ENCODE measurements around the gene REPS1.
A peak's percentile ranks its signal among the peaks of the same experiment; 100 is the strongest.
"Not testable (repeated sequence)": the region's sequence is repeated elsewhere in the genome, so short reads cannot be mapped to it uniquely, and the experiment has no call there.

Gene REPS1

GRCh38 chr6:139027620-139028182 lies 39.6 kb upstream of the REPS1 start:
- peak; percentile 80 for DNase-seq (ENCODE audit: low read depth)
- H3K4me3 ChIP-seq (ENCODE audit: low read depth, low read length), result peak overlapping the region; percentile 87
- no peak for TF ChIP-seq CTCF (IDR thresholded peaks at IDR 0.05; ENCODE audit: insufficient read depth, low read depth, low read length, missing control alignments)

DNA sequence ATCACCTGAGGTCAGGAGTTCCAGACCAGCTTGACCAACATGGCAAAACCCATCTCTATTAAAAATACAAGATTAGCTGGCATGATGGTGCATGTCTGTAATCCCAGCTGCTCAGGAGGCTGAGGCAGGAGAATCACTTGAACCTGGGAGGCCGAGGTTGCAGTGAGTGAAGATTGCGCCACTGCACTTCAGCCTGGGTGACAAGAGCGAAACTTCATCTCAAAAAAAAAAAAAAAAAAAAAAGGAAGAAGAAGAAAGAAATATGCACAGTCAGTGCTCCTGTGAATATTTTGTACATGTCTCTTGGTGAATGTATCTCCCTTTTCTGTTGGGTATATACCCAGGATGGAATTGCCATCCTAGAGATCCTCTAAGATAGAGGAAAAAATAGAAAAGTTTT lies 37.4 kb upstream of the REPS1 start:
- not testable (repeated sequence) for DNase-seq (ENCODE audit: low read depth); H3K4me3 ChIP-seq (ENCODE audit: low read depth, low read length)

- TF ChIP-seq CTCF (IDR thresholded peaks at IDR 0.05; ENCODE audit: insufficient read depth, low read depth, low read length, missing control alignments), result no peak
- no peak for DNase-seq (ENCODE audit: low read depth)
Observed at GRCh38 chr6:139020689-139021088, 32.6 kb upstream of the REPS1 start.

GRCh38 chr6:139019722-139020121 lies 31.7 kb upstream of the REPS1 start:
- no peak for DNase-seq (ENCODE audit: low read depth)
- no peak overlapping the region for H3K4me3 ChIP-seq (ENCODE audit: low read depth, low read length)
- TF ChIP-seq CTCF (IDR thresholded peaks at IDR 0.05; ENCODE audit: insufficient read depth, low read depth, low read length, missing control alignments), result no peak

More at GRCh38 chr6:139020689-139021088, 32.6 kb upstream of the REPS1 start:
- H3K4me3 ChIP-seq (ENCODE audit: low read depth, low read length), result no peak overlapping the region

GRCh38 chr6:139017227-139017626 lies 29.2 kb upstream of the REPS1 start:
- no peak for DNase-seq (ENCODE audit: low read depth)
- TF ChIP-seq CTCF (IDR thresholded peaks at IDR 0.05; ENCODE audit: insufficient read depth, low read depth, low read length, missing control alignments), result no peak
- H3K4me3 ChIP-seq (ENCODE audit: low read depth, low read length), result no peak overlapping the region

DNA sequence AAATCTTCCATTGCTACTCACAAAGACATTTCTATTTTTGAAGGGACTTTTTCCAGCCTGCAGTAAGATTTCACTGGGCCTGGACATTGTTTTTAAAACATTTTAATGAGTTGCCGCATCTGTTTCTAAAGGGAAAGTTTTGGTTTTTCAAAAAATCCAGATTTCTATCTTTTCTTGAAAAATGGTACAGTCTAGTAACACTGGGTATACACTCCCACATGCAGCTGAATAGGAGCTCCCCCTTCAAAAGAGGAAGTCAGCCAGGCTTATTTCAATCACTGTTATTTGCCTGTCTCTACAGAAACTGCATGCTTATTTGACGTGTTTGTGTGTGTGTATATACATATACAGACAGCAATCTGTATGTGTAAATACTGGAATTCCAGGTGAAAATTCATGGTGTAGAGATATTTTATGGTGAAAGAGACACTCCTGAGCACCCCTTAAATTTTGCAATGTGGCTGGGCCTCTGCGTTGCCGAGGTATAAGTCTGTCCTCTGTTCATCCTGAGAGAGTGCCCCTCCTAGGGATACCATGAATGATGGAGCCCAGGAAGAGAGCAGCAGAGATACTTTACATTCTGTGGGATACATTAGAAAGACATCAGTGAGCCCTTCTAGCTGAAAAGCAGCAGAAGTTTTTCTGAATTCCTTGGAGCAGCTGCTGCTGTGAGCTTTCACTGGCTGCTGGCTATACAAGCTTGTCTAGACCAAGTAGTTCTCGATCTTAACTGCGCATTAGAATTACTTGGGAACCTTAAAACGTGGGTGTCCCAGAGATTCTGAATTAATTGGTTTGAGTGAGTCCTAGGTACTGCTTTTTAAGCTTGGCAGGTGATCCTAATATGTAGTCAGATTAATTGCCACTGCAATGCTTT lies 28.5 kb upstream of the REPS1 start:
- no peak overlapping the region for H3K4me3 ChIP-seq (ENCODE audit: low read depth, low read length)
- no peak for TF ChIP-seq CTCF (IDR thresholded peaks at IDR 0.05; ENCODE audit: insufficient read depth, low read depth, low read length, missing control alignments)
- peak; percentile 25 for DNase-seq (ENCODE audit: low read depth)

GRCh38 chr6:139014945-139015344 lies 26.9 kb upstream of the REPS1 start:
- no peak overlapping the region for H3K4me3 ChIP-seq (ENCODE audit: low read depth, low read length)
- no peak for DNase-seq (ENCODE audit: low read depth)
- no peak for TF ChIP-seq CTCF (IDR thresholded peaks at IDR 0.05; ENCODE audit: insufficient read depth, low read depth, low read length, missing control alignments)
